Inflammatory macrophage (primary cell): Measurements from ENCODE around the gene ZFYVE19.

Experiments used
- DNase-seq, 2 donors: peaks; one replicate each; pipeline ENCODE4 v3.0.0-alpha.2; 2020 to 2022
- total RNA-seq, 18 experiments: gene quantifications; one replicate each; lab custom pipeline; 2026; ENCODE audit warnings: mixed read lengths in 6 of 18, inconsistent platforms in 2 of 18; lab: John Stamatoyannopoulos, UW

Gene ZFYVE19, protein sequence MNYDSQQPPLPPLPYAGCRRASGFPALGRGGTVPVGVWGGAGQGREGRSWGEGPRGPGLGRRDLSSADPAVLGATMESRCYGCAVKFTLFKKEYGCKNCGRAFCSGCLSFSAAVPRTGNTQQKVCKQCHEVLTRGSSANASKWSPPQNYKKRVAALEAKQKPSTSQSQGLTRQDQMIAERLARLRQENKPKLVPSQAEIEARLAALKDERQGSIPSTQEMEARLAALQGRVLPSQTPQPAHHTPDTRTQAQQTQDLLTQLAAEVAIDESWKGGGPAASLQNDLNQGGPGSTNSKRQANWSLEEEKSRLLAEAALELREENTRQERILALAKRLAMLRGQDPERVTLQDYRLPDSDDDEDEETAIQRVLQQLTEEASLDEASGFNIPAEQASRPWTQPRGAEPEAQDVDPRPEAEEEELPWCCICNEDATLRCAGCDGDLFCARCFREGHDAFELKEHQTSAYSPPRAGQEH
- 6.8 to 32.3 (median 19.1) reads per million in 18 experiments for total RNA-seq

DNA sequence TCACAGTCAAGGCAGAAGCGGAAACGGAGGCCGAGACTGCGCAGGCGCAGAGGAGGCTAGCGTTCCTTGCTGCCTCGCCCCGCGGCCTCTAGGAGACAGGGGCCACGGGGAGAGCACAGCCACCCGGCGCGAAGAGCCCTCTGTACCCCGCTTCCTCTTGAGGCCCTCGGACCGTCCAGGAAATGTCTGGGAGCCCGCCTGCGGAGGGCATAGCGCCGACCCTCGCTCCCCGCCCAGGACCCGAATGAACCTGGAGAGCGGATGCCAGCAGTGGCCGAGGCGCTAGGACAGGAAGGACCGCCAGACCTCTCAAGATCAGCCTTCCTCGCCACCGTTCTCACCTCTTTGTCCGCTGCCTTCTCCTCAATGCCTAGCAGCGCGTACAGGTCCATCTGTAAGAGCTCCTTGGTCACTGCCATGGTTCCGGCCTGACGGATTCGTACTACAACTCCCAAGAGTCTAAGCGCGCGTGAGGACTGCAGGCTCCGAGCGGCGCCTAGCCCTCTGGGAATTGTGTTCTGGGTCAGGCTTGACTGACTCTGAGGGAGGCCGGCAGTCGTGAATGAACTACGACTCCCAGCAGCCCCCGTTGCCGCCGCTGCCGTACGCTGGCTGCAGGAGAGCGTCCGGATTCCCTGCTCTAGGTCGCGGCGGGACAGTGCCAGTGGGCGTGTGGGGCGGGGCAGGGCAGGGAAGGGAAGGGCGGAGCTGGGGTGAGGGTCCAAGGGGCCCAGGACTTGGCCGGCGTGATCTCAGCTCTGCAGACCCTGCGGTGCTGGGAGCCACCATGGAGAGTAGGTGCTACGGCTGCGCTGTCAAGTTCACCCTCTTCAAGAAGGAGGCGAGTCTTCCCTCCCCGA lies at the start of gene ZFYVE19, which contains the start of gene DNAJC17:
TSS of gene ZFYVE19 (plus strand) at position 62 of the 860 bp plus-strand sequence. CDS start at position 563, 501 bp downstream.
TSS of gene DNAJC17 (minus strand) at position 446 of the 860 bp plus-strand sequence. CDS start at position 419, 27 bp downstream.
- peak; percentile 98 for DNase-seq

DNA sequence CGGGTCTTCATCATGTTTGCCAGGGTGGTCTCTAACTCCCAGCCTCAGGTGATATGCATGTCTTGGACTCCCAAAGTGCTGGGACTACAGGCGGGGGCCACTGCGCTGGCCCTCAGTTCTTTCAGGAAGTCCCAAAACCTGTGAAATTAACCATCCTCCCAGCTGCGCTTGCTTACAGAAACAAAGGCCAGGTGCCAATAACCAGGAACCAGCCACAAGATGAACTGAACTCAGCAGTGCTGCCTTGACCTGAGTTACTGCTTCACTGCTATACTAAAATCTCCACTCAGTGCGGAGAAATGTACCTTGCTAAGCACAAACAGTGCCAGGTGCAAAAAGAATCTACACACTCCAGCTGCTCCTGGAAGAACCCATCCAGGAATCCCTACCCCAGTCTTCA lies 46.9 kb upstream of the ZFYVE19 start:
- no peak for DNase-seq

DNA sequence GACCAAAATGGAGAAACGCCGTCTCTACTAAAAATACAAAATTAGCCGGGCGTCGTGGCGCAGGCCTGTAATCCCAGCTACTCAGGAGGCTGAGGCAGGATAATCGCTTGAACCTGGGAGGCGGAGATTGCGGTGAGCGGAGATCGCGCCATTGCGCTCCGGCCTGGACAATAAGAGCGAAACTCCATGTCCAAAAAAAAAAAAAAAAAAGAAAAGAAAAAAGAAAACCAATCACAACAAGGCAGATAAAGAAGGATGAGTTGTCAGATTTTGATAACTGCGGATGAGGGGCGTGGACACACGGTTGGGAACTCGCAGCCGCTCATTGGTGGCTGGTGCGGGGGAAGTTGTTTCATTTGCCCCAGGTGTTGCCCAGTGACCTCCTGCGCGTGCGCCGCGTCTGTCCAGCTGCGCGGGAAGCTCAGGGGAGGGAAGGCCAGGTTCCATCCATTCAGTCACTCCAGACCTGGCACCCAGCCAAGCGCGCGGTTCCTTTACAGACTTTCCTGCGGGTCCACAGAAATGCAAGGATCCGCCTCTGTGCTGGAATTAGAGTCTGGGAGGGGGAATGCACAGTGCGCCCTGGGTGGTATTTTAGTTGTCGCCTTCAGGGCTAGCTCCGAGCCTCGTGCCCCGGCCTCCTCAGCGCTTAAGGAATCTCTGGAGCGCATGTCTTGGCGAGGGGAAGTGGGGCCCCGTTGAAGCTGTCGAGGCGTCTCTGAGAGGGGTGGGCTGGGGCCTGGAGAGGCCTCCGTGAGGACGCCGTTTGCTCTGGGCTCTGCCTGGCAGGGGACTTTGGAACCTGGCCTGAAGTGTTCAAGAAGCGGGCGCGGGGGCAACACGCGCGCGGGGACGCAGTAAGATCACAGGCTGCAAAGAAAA lies 43.7 kb upstream of the ZFYVE19 start:
- peak; percentile 31 to 32 for DNase-seq

DNA sequence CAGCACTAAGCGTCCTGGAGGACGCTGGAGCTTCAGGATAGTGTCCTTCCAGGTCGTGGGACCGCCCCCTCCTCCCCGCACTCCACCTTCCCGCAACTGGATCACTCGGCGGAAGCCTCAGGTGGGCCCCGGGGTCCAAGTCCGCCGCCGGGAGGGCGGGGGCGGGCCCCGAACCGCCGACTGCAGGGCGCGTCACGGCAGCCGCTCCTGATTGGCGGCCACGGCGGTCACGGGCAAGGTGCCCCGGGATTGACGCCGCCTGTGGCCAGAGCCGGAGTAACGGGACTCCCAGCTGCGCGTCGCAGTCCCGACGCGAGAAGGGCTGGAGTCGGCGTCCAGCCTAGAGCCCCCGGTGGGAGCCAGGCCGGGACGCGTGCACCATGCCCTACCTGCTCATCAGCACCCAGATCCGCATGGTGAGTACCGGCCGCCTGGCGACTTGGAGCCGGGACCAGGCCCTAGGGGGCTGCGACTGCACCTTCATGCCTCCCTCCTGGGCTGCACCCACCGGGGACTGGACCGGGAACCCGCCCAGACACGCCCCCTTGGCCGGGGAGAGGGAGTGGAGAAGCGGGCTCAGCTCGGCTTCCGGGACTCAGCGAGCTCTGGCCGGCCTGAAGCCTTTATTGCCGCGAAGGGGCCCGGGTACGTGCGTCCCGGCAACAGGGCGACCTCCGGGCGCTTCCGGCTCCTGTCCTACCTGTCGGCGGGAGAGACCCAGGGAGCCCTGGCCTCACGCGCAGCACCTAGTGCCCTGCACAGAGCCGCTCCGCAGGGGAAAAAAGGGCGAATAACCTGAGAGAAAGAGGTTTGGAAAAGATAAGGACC lies 42.9 kb upstream of the ZFYVE19 start, which contains the start of gene GCHFR:
TSS of gene GCHFR (plus strand) at position 268 of the 828 bp plus-strand sequence. CDS start at position 381, 113 bp downstream.
- peak; percentile 72 to 86 for DNase-seq

DNA sequence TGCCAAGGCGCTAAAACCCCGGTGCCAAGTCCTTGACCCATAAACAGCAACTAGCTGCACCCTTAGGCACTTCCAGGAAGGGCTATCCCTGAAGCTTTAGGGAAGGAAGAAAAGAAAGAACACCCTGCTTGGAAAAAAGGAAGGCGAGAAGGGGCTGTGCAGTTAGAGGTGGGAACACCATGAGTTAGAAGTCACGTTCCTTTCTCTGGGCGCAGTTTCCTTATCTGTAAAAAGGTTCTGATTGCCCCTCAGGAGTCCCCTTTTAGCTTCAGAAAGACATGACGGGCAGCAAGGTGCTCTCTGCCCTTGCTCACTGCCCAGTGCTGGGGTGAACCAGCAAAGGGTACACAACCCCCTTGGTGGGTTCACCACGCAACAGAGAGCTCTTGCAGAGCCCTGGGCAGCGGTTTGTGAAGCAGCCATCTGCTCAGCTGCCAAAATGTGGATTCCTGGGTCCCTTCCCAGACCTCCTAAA lies 42.2 kb upstream of the ZFYVE19 start:
- DNase-seq: peak in 1 of 2 donors; percentile 14

DNA sequence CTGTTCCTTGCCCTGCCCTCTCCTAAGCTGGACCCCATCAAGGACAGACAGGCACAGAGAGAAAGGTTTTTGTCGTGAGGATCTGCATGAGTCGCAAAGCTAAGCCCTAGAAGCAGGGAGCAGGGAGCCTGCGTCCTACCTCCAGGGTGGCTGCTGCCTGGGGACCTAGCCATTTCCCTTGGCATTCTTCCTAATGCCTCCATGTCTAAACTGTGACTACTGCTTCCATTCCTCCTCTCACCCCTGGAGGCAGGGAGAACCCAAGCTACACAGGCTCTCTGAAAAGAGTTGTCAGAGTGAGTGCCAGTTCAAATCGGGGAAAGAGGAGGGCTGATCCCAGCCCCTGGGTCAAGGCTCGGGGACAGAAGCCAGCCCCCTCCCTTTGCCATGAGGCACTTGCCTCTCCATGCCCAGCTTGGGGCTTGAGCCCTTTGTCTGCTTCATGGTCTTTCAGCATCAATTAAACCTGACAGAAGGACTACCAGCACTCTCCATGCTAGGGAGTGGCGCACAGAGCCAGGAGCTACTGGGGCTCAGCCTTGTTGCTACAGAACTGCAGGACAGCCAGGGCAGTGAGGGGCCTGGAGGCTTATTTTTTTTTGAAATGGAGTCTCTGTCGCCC lies 40.6 kb upstream of the ZFYVE19 start:
- no peak for DNase-seq

DNA sequence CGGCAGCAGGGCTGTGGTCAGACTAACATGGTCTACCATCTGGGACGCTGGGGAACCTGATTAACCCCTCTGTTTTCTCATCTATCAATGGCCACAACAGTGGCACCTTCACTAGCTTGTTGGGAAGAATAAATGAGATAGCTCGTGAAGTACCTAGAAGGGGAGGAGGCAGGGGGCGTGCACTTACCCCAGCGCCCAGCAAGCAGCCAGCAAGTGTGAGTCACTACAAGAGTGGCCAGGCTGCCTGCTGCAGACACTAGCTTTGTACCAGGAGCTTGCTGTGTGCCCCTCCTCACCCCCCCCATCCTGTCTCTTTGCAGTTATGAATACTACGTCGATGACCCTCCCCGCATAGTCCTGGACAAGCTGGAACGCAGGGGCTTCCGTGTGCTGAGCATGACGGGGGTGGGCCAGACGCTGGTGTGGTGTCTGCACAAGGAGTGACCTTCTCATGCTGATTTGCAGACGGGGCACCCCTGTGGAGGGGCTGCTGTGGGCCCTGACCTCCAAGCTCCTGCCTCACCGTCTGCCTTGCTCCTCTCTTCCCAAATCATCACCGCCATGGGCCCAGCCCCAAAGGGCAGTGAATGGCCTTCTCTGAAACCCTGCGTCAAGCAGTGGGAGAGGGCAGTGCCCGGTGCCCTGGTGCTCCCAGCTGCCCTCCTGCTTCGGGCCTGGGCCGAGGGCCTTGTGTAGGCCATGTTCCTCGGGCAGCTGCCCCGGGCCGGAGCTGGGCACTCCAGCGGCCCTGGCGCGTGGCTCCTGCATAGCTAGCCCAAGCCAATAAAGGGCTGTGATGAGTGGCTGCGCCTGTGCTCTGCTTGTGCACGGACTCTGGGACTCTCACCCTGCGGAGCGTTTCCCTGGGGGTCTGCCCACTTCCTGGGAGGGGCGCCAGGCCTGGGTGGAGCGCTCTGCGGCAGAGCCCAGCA lies 39.7 kb upstream of the ZFYVE19 start:
- no peak for DNase-seq

DNA sequence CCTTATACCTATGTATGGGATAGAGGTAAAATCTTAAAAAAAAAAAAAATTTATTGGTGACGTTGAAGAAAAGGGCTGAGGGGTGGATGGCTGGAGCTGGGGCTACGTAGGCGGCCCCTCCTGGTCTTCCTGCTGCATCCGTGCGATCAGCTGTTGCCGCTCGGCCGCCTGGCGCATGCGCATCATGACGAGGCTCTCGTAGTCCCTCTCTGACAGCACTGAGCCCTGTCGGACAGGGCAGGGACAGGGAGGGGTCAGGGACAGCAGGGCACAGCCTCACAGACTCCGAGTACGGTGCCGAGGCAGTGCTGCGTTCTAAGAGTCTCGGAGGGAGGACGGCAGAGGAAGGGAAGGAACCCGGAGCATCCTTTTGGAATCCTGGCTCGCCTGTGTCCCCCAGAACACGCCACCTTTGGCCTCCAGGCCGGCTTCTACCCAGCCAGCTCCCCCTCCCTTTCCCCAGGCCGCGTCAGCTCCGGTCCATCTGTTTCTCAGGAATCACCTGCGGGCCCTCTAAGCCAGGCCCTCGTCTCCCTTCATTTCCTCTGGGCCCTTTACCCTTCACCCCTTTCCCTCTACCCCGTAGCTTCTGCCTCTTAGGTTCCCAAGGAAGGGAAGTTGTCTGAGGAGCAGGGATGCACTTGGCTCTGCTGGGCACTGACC lies 38.9 kb upstream of the ZFYVE19 start:
- no peak for DNase-seq

DNA sequence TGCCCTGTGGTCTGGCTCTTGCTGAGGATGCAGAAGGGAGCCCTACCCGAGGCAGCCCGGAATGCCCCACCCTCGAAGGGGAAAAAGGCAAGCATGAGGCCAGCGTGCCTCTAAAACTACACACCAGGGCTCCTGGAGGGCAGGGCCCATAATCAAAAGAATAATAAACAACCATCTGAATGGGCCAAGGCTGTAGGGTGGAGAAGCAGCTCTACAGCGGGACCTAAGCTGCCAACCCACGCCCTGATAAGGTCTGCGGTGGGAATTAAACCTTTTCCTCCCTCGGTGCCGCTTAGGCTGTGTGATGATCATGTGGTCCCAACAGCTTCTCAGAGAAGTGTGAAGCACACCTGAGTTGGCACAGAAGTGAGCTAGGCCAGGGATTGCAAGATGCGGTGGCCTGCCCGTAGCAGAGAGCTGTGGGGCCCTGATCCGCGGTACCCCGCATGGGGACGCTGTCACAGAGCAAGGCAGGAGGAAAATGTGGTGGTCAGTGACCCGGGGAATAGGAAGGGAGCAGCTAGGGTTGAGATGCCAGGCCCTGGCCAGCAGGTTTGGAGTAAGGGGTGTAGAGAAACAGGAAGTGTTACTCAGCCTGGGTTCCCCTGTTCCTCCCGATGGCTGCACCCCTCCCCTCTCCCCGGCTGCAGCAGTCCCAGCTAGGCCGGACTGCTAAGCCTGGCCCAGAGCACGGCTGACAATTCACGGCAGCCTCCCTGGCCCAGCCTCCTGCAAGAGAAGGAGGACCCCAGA lies 38.2 kb upstream of the ZFYVE19 start:
- DNase-seq: no peak

DNA sequence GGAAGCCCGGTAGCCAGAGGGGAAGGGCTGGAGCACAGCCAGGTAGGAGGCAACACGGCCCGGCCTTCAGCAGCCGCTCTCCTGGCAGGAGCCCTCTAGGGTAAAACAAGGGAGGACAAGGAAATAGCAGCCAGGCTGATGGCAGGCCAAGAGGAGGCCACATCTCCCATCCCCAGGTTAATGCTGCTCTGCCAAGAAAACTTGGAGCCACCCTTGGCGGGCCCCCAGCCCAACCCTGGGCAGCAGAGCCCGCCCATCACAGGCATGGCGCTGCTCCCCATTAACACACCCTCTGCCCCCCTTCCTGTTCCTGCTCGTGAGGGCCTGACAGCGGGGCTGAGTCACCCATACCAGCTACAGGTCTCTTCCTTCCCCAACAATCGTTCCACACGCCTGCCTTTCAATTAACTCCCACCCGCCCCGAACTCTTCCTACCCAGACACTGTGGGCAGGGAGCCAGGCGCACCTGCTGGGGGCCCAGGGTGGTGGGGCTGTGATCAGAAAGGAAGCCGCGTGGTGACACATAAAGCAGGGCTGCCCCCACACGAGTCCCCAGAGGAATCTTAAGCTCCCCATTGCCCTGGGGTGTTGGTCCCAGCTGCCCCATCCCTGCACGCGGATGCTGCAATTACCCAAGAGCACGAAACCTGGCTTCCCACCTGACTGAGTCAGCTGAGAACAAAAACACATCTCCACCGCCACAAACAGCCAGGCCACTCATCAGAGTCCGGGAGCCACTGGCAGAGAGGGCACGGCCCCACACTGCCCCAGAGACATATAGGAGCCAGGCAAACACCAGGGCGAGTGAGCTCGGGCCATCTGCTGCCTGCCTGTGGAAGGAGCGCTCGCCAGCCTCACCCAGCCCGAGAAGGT lies 37.4 kb upstream of the ZFYVE19 start, which contains the start of gene C15orf62:
TSS of gene C15orf62 (plus strand) at position 707 of the 873 bp plus-strand sequence. CDS start 516 bp downstream, outside the sequence.
- peak; percentile 56 to 58 for DNase-seq

DNA sequence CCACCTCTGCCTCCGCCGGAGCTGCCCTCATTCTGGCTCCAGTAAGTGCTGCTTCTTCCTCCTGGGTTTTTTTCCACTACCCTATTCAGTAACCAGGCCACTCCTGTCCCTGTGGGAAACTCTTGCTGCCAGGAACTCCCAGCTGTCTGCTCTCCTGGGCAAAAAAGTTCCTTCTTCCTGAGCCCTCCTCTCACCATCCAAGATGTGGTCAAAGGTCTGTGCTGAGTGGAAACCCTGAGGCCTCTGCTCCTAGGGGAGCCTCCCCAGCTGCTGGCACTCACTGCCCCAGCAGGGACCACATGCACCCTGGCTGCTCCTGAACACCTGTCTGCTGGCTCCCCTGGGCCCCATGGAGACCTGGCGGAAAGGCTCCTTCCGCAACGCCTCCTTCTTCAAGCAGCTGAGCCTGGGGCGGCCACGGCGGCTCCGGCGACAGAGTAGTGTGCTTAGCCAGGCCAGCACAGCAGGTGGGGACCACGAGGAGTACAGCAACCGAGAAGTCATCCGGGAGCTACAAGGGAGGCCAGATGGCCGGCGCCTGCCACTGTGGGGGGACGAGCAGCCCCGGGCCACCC lies 36.7 kb upstream of the ZFYVE19 start:
- peak in 1 of 2 donors; percentile 24 for DNase-seq

DNA sequence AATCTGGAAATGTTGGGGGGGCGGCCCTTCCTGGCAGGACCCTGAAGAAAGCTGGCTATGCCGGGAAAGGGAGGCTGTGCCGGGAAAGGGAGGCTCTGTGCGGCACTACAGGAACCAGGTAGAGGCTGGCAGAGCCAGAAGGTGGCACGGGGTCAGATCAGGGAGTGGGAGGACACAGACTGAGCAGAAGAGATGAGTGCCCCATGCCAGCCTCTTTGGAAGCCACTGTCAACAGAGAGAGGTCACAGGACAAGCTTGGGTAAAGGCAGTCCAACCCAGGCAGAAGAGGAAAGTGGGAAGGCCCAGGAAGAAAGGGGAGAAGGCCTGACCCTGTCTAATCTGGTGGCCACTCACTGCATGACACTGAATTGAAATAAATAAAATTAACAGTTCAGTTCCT lies 35.6 kb upstream of the ZFYVE19 start:
- DNase-seq: no peak

DNA sequence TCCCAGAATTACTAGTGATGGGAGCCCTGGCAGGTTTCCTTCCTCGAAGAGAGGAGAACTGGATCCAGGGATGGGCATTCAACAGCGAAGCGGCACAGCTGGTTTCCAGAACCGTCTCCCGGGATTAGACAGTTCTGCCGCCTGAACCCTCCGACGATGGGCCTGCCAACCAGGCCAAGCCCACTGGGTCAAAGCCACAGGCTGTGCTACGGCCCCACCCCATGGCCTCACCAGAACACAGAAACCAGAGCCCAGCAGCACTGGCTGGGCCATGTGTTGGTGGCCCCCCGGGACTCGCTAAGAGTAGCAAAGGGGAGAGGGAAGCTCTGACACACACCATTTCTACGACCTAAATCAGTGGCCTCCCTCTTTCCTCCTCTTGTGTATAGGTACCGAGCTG lies 34.9 kb upstream of the ZFYVE19 start:
- DNase-seq: no peak

DNA sequence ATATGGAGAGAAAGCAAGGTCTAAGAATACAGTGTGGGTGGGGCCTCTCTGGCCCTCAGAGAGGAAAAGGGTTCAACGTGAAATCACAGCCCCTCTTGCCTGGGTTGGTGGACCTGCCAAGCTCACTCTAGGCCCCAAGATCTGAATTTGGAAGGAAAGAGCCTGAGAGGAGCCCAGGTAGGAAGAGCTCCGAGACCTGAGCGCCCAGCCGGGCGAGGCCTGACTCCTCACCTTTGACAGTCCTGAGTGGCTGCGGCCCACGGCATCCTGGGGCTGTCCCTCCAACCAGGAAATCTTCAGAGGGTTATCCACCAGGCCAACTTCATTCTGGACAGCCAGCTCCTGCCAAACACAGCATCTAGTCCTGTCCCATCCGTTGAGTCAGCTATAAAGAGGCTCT lies 33.4 kb upstream of the ZFYVE19 start:
- no peak for DNase-seq

DNA sequence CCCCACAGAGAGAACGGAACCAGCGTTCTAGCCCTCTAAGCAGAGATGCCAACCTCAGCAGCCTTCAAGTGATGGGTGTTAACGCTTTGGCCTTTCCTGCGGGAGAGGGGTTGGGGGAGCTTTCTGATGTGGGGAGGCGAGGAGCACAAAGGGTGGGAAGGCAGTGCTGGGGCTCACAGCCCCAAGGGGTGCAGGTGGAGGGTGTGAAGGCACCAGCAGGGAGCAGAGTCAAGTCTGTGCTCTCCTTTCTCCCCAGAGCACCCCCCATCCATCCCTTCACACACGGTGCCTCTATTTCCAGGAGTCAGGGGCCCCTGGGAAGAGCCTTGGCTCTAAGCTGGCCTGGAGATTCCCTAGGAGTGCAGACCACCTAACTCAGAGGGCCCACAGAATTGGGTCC lies 33.0 kb upstream of the ZFYVE19 start:
- no peak for DNase-seq

DNA sequence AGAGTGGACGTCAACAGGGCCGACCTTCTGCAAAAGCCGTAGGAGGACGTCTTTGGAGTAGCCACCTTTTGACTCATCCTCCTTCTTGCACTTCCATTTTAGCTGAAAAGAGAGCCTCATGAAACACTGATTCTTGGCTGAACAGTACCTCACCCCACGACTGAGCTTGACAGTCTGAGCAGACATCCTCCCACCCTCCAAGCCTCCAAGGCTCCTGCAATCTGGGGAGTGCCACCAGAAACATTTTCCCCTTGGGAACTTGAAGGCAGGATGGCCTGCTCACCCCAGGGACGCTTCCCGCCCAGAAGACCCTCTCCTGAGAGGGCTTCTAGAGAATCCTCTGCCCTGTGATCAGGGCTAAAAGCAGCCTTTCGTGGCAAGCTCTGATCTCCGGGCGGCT lies 31.9 kb upstream of the ZFYVE19 start:
- DNase-seq: no peak
